Measurements from ENCODE around the gene AKAP13. TPM values are rescaled to one million over a fixed set of nuclear protein-coding genes. Genes with fewer than 3 reads are reported as not detected.

The AKAP13 gene
- total RNA-seq, 1 experiment from 2014 or later: 47.3 TPM

DNA sequence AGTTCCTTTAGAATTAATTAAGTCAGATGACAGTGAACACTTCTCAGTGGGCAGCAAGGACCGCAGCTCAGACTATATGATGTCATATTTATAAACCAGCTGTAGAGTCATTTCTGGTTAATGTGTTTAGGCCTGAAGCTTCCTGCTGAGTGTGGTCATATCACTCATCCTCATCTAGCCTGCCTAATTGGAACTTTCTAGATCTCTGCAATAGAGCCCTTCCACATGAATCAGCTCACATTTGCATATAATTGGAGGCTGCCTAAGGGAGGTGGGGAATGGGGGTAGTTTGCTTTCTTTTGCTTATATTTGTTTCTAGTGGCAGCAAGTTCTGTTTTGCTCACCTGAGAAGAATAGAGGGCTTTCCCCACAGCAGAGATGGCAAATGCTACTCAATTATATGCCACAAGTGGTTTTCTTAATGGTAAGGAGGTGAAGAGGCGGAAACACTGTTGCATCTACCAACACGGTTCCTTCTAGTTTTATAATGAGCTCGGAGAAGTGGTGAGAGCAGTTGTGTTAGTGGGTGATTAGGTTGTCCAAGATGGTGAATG is 266.2 kb downstream of the AKAP13 start:
- no peak overlapping the region for H2BK5ac ChIP-seq (ENCODE audit: insufficient read length, low read length)
- no peaks in the 10 kb centered on the region for H3K79me1 ChIP-seq (ENCODE audit: insufficient read depth, low read depth, low read length, poor library complexity, severe bottlenecking)
- no peaks in the 10 kb centered on the region for H3K9me3 ChIP-seq (ENCODE audit: control insufficient read depth, low read depth, low read length)
- no peaks in the 10 kb centered on the region for H3K27me3 ChIP-seq (ENCODE audit: insufficient read depth, low read length)
- no peak overlapping the region for H3T11ph ChIP-seq (ENCODE audit: low read length)
- Mint-ChIP-seq H3K9me3 (no peaks in the 10 kb centered on the region; a peak in 1 of 5 replicates), H3K4me3 (no peak overlapping the region), H3K27me3 (ENCODE audit: low read depth) (no peaks in the 10 kb centered on the region), H3K4me1 (peaks cover 3 to 5% of the 10 kb centered on the region in 2 experiments), H3K36me3 (ENCODE audit: insufficient read depth in 1 of 3, low read depth in 3 of 3) (peaks cover 13 to 20% (median 18%) of the 10 kb centered on the region in 3 experiments), H3K27ac (peak overlapping the region in 2 of 3 experiments; percentile 23 to 35; a peak in 2 of 7 replicates)
- no peak overlapping the region for H2BK12ac ChIP-seq (ENCODE audit: insufficient read length, low read depth, low read length)
- no peak overlapping the region for H3K18ac ChIP-seq (ENCODE audit: insufficient read length, low read depth, low read length)
- H3K79me2 ChIP-seq (ENCODE audit: insufficient read depth, low read length): no peaks in the 10 kb centered on the region; the same call in 1 of the 2 replicates
- H2BK120ac ChIP-seq (ENCODE audit: low read depth, low read length, poor library complexity, severe bottlenecking): no peak overlapping the region
- TF ChIP-seq CTCF (conservative IDR thresholded peaks at IDR 0.05): no peak
- H3K56ac ChIP-seq (ENCODE audit: insufficient read length, low read depth, low read length): no peak overlapping the region
- no peak overlapping the region for H3K4ac ChIP-seq (ENCODE audit: low read depth, low read length)
- no peak overlapping the region for H4K91ac ChIP-seq (ENCODE audit: insufficient read length, low read depth, low read length)
- no peak overlapping the region for H2BK15ac ChIP-seq (ENCODE audit: low read depth, low read length)
- H2AK5ac ChIP-seq (ENCODE audit: insufficient read length, low read length): no peak overlapping the region
- no peak overlapping the region for H3K4me2 ChIP-seq (ENCODE audit: insufficient read depth, insufficient read length, low read length)
- H2AFZ ChIP-seq (ENCODE audit: low read length): no peak overlapping the region
- H3K4me1 ChIP-seq (ENCODE audit: insufficient read depth, low read length): no peaks in the 10 kb centered on the region
- no peak for DNase-seq
- no peak overlapping the region for H3K27ac ChIP-seq (ENCODE audit: insufficient read length, low read depth, low read length)
- no peak overlapping the region for H3K14ac ChIP-seq (ENCODE audit: insufficient read depth, low read length)
- H4K20me1 ChIP-seq (ENCODE audit: control insufficient read depth, insufficient read depth, insufficient read length): no peaks in the 10 kb centered on the region
- WGBS (ENCODE audit: extremely low coverage, insufficient read length, low lambda C conversion rate): no CpG with 5 or more reads among the region's 4 CpGs
- H4K8ac ChIP-seq (replicated peaks; ENCODE audit: insufficient read length, low read depth, low read length): no peak overlapping the region
- H2BK20ac ChIP-seq (ENCODE audit: low read depth, low read length, poor library complexity, severe bottlenecking): no peak overlapping the region
- no peak overlapping the region for H3K23ac ChIP-seq (ENCODE audit: insufficient read length, low read depth, low read length)
- no peak overlapping the region for H4K5ac ChIP-seq (ENCODE audit: insufficient read length, low read depth, low read length)
- no peaks in the 10 kb centered on the region for H3K23me2 ChIP-seq (ENCODE audit: insufficient read length, low read depth, low read length, poor library complexity, severe bottlenecking)
- H3K9ac ChIP-seq (ENCODE audit: extremely low read depth, insufficient read length, low read length): no peak overlapping the region
